NCI-H510A treated with DMSO at 0.1 percent for 48 hours (cell line): ENCODE measurements around the gene IFITM10.

Experiments
- DNase-seq: peaks from one replicate; lab custom pipeline; 2025; lab: John Stamatoyannopoulos, UW

IFITM10 gene

GRCh38 chr11:1763796-1764661 is 13.6 kb upstream of the IFITM10 start, which contains the start of gene CTSD:
CTSD (minus strand) TSS chr11:1763927; CDS start chr11:1763859, 68 bp downstream.
- DNase-seq, result peak; percentile 10

- DNase-seq, result no peak
Observed at GRCh38 chr11:1763336-1763795, 13.0 kb upstream of the IFITM10 start.

- DNase-seq, result no peak
Observed at GRCh38 chr11:1762537-1763302, 12.3 kb upstream of the IFITM10 start.

- DNase-seq, result no peak
Observed at GRCh38 chr11:1761857-1762536, 11.6 kb upstream of the IFITM10 start.

DNA sequence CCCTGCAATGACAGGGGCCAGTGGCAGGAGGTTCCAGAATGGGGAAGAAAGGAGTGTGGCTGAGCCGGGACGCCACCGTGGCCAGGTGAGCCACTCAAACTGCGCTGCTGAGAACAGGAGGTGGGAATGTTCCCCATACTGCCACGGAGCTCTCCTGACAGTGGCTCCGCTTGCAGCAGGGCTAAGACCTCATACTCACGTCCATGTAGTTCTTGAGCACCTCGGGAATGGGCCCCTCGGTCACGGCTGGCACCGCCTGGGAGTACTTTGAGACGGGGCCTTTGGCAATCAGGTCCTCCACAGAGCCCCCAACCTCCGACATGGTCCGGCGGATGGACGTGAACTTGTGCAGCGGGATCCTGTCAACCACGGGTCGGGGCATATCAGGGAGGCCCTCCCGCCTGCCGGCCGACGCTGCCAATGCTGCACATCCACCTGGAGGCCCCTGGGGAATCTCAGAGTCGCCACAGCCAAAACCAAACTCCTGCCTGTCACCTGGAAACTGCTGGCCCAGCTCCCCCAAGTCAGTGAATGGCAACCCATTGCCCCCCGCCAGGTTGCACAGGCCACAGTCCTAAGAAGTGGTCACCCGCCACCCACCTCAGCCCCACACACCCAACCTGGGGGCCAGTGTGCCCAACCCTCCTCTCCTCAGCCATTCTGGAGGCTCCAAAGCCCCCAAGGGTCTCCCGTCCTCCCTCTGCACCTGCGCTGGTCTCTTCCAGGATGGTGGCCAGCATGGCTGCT is 10.9 kb upstream of the IFITM10 start:
- DNase-seq, result no peak

GRCh38 chr11:1760351-1761109 is 10.1 kb upstream of the IFITM10 start:
- DNase-seq, result no peak

GRCh38 chr11:1759851-1760220 is 9.4 kb upstream of the IFITM10 start:
- DNase-seq, result no peak

DNA sequence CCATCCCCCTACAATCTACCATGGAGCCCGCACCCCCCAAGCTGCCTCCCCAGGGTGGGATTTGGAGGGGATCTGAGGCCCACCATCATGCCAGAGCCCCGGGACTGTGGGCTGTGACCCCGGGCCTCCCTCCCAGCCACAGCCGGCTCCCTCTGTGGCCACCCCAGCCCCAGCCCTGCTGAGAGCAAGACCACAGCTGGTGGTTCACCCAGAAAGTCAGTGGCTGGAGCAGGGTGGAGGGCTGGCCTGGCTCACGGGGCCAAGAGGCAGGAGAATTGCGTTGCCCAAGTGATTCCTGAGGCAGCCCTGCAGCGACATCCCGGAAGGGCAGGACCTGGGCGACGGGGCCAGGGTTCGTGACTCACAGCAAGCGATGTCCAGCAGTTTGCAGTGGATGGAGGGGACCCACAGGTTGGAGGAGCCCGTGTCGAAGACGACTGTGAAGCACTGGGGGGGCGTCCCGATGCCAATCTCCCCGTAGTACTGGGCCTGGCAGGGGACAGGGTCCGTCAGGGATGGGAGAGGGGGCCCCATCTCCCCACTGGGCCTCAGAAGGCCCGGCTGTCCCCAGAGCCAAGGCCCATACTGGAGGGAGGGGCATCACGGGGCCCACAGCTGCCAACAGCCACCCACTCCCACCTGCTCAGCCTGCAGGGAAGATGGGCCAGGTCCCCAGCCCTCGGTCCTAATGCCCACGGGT is 8.9 kb upstream of the IFITM10 start:
- no peak for DNase-seq

- DNase-seq, result no peak
Observed at GRCh38 chr11:1758611-1759150, 8.3 kb upstream of the IFITM10 start.

DNA sequence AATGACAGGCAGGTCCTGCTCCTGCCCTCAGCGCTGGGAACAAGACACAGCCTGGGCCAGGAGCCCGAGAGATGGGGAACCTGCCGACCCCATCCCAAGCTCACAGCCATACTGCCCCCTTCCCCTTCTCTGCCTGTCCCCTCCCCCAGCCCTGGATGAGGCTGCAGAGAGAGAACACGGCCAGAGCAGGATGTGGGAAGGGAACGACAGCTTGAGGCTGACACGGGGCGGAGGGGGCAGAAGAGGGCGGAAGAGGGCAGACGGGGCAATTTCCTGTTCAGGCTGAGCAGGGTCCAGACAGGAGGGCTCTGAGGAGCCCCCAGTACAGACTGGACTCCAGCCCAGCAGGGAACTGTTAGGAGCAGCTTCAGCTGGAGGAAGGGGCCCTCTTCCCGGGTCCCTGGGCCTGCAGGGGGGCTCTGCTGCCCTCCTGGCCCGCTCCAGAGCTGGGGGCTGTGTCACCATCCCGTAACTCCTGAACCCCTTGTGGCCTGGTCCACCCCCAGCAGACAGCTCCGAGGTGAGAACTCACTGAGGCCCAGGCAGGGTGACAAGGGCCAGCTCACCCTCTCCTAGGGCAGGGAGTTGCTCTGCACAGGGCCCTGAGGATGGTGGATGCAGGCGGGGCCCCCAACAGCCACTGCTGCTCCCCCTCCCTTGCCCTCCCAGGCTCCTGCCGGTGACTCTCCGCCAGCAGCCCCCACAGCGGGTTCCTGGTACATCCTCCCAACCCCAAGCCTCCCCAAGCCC is 7.6 kb upstream of the IFITM10 start:
- DNase-seq, result no peak

DNA sequence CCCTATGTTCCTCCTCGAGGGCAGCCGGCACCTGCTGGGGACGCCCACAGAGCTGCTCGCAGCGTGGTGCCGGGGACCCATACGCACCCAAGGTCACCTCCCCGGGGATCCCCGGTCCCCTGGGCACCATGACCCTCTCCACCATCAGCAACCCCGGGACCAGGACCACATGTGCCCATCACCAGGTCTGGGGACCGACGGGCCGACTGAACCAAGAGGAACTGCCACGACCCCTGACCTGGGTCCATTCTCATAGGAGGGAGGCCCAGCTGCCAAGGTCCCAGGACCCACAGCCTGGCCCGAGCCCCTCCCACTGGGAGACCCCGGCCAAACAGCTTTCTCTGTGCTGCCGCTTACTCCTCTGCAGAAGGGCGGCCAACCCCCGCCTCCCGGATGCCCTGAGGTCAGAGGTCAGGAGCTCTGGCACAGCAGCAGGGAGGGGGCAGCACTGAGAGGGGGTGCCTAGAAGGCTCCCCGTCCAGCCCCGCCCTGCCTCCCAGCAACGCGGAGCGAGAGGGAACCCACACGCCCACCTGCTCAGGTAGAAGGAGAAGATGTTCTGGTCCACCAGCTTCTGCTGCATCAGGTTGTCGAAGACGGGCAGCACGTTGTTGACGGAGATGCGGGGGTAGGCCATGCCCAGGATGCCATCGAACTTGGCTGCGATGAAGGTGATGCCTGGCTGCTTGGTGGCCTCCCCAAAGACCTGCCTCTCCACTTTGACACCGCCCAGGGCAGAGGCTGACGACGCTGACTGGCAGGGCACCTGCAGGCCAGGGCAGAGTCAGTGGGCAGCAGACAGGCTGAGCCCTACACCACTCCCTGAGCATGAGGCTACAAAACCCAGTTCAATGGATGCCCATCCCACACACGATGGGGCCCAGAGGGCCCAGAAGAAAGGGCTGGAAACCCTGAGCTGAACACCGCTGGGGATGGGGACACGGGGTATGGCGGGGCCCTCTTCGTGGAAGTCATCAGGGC is 6.7 kb upstream of the IFITM10 start:
- no peak for DNase-seq

DNA sequence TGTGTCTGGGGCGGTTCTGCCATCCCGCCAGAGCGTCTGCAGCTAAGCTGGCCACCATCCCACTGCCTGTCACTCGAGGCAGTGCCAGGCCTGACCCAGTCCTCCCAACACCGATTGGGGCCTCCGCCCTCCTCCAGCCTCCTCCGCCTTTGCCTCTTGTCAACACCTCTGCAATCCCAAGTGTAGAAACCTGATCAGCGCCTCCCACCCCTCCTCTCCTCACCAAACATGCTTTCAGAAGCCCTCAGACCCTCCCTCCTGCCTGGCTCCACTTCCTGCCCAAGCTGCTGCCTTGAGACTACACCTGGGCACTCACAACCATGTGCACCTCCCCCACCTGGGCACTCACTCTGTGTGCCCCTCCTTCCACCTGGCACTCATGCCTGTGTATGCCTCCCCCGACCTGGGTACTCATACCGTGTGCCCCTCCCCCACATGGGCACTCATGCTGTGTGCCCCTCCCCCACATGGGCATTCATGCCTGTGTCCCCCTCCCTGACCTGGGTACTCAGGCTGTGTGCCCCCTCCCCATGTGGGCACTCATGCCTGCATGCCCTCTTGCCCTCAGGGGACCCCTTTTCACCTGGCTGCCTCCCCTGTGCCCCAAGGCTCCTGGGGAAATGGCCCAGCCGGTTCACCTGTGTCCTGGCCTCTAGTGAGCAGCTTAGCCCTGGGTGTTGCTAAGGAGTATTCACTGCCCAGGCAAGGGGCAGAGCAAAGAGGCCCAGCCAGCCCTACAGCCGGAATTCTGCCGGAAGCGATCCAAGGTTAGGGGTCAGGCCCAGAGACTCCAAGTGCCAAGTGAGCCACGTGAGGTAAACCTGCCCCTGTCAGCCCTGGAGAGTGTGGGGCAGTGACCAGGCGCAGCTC is 5.5 kb upstream of the IFITM10 start:
- peak; percentile 53 for DNase-seq

- no peak for DNase-seq
Observed at GRCh38 chr11:1755344-1755691, 4.9 kb upstream of the IFITM10 start.

GRCh38 chr11:1754376-1755150 is 4.2 kb upstream of the IFITM10 start:
- no peak for DNase-seq

- no peak for DNase-seq
Observed at GRCh38 chr11:1753929-1754305, 3.5 kb upstream of the IFITM10 start.

GRCh38 chr11:1753229-1753928 is 3.0 kb upstream of the IFITM10 start:
- DNase-seq, result no peak
